ENCODE measurements around the gene COQ2.
"Not testable (repeated sequence)": the region's sequence is repeated elsewhere in the genome, so short reads cannot be mapped to it uniquely, and the experiment has no call there.

Gene COQ2

DNA sequence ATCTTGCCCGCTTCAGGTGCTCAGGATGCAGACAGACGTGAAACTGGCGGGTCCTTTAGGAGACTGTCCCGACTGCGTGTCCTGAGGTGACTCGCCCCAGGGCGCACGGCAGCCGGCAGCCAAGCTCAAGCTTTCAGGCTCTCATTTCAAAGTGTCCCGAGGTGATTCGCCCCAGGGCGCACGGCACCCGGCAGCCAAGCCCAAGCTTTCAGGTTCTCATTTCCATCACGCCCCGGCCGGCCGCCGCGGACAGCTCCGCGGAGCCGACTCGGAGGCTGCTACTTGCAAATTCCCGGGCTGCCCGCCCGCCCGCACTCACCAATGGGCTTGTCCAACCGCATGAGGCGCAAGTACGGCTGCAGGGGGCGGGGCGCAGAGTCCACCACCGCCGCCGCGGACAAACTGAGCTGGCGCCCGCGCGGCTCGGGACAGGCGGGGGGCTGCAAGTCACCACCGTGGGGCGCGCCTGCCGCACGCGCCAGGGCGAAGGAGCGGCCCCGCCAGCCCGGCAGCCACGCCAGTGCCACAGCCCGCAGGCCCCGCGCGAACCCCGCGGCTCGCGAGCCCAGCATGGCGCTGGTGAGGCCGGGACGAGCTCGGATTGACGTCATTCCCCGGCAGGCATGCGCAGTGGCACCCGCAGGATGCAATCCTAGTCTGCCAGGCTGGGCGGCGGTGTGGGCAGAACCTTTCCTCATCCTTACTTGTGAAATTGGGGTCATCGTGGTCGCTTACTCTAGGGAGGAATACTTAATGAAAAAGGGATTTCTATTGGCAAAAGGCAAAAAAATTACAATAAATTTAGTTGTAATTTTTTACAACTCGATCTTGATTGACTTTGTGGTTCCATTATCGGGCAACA lies at the start of gene COQ2:
TSS of gene COQ2 (minus strand) at position 606 of the 862 bp plus-strand sequence. CDS start at position 572, 34 bp downstream.
- DNase-seq, result peak; percentile 93

- no peak for DNase-seq
Measured at GRCh38 chr4:83331956-83332355, 47.4 kb upstream of the COQ2 start.

GRCh38 chr4:83329521-83330110 lies 45.0 kb upstream of the COQ2 start:
- peak; percentile 39 for DNase-seq

DNA sequence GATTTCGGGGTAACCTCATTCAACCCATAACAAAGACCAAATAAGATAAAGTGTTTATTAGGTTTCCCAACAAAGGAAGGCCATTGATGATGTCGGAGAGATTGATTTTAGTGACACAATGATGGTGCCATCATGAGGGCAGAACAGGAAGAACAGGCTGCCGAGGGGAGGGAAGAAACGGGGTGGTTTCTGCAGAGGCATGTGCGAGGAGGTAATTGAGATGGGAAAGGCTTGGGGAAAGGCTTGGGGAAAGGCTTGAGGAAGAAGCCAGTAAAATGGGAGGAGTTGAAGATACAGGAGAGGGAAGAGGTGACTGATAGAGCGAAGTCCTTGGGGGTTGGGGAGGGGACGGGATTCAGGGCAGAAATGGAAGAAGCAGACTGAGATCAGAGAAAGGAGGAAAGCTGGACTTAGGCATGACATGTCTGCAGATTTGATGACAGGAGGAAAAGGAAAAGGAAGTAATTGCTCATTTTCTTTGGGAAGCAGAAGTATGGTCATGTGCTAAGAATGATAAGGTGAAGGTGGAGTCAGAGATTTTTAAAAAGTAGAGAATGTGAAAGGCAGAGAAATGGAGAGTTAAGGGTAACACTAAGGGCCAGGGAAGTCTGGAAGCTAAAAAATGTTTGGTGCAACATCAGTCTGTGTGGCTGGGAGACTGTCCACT lies 44.1 kb upstream of the COQ2 start:
- DNase-seq, result no peak

GRCh38 chr4:83326546-83326945 lies 41.9 kb upstream of the COQ2 start:
- DNase-seq, result no peak

GRCh38 chr4:83325306-83325705 lies 40.7 kb upstream of the COQ2 start:
- DNase-seq, result not testable (repeated sequence)

- DNase-seq, result no peak
Measured at GRCh38 chr4:83323136-83323535, 38.5 kb upstream of the COQ2 start.

- peak; percentile 79 for DNase-seq
Measured at GRCh38 chr4:83320548-83320947, 36.0 kb upstream of the COQ2 start.

- no peak for DNase-seq
Measured at GRCh38 chr4:83318666-83319065, 34.1 kb upstream of the COQ2 start.

GRCh38 chr4:83317671-83318070 lies 33.1 kb upstream of the COQ2 start:
- no peak for DNase-seq

- DNase-seq, result no peak
Measured at GRCh38 chr4:83316459-83317165, 32.0 kb upstream of the COQ2 start.

- no peak for DNase-seq
Measured at GRCh38 chr4:83315341-83315870, 30.8 kb upstream of the COQ2 start.

GRCh38 chr4:83308672-83309071 lies 24.1 kb upstream of the COQ2 start:
- DNase-seq, result no peak

DNA sequence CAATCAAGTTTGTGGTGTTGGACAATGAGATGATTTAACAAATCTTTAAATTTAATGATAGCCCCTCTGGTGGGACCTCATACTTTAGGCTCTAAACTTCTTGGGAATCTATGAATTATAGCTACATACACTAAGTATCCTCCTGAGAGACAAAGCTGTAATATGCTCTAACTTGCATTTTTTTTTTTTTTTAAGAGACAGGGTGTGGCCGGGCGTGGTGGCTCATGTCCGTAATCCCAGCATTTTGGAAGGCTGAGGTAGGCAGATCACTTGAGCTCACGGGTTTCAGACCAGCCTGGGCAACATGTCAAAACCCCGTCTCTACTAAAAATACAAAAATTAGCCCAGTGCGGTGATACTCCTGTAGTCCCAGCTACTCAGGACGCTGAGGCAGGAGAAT lies 23.3 kb upstream of the COQ2 start:
- DNase-seq, result no peak

- DNase-seq, result no peak
Measured at GRCh38 chr4:83305187-83305586, 20.6 kb upstream of the COQ2 start.

GRCh38 chr4:83297548-83298260 lies 13.1 kb upstream of the COQ2 start:
- no peak for DNase-seq

GRCh38 chr4:83293305-83294046 lies 8.9 kb upstream of the COQ2 start:
- no peak for DNase-seq

DNA sequence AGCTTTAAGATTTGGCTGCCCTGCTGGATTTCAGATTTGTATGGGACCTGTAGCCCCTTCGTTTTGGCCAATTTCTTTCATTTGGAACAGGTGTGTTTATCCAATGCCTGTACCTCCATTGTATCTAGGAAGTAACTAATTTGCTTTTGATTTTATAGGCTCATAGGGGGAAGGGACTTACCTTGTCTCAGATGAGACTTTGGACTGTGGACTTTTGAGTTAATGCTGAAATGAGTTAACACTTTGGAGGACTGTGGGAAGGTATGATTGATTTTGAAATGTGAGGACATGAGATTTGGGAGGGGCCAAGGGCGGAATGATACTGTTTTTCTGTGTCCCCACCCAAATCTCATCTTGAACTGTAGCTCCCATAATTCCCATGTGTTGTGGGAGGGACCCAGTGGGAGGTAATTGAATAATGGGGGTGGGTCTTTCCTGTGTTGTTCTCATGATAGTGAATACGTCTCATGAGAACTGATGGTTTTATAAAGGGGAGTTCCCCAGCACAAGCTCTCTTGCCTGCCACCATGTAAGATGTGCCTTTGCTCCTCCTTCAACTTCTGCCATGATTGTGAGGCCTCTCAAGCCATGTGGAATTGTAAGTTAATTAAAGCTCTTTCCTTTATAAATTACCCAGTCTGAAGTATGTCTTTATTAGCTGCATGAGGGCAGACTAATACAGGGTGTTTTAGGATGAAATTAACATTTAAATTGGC lies 5.6 kb upstream of the COQ2 start:
- not testable (repeated sequence) for DNase-seq

GRCh38 chr4:83288381-83288780 lies 3.8 kb upstream of the COQ2 start:
- DNase-seq, result not testable (repeated sequence)

- DNase-seq, result peak; percentile 62
Measured at GRCh38 chr4:83285055-83285407, 433 bp upstream of the COQ2 start.

GRCh38 chr4:83283181-83283580 lies 1.4 kb downstream of the COQ2 start:
- DNase-seq, result no peak
